NCI-H187 treated with DMSO at 0.1 percent for 48 hours (cell line): ENCODE measurements around the gene GPR78.

Source experiments
- DNase-seq: peaks from one replicate; lab custom pipeline; 2025; lab: John Stamatoyannopoulos, UW

The GPR78 gene

DNA sequence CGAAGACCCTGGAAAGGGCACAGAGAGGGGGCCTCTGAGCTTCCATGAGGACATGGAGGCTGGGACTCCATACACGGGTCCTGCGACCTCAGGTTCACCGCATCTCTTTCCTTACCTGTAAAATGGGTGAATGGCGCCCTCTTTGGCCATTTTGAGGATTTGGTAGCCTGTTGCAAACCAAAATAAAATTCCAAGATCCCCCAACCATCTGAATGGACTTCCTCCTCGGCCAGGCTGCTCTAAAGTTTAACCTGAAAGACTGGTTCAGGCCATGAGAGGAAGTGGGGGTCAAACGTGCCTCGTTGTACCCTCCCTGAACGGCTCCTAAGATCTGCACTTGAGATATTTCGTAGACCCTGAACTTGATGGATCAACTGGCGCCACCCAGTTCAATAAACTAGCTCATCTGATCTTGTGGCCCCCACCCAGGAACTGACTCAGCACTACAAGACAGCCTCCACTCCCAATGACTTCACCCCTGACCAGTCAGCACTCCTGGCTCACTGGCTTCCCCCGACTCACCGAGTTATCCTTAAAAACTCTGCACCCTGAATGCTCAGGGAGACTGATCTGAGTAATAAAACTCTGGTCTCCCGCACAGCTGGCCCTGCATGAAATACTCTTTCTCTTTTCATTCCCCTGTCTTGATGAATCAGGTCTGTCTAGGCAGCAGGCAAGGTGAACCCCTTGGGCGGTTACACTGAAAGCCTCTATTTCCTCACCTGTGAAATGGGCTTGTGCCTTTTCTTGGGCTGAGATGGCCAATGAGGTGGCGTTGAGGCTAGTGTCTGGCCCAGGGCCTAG is 32.9 kb upstream of the GPR78 start:
- DNase-seq: no peak

DNA sequence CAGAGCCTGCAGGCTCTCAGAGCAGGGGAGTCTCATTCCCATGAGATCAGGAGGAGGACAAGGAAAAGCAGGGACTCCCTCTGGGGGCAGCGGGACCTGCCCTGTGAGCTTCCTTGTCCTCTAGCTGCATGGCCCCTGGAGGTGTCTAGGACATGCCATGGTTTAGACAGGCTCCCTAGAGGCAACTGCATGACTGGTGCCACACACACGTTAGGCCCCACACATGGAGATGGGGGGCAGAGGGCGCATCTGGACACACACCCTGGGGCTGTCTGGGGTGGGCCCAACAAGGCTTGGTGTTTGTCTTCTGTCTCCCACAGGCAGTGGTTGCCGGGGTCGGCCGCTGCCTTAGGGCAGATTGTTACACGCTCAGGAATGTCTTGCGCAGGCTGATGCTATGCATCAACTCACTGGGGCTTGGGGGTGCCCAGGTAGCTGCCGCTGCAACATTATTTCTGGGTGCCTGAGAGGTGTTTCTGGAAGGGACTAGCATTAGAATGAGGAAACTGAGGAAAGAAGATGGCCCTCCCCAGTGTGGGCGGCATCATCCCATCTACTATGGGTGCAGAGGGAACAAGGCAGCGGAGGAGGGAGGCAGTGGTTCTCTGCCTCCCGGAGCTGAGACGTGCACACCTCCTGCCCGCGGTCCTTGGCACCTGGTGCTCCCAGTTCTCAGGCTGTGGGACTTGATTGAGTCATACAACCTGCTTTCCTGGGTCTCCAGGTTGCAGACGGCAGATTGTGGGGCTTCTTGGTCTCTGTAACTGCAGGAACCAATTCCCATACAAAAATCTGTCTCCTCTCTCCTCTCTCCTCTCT is 32.1 kb upstream of the GPR78 start:
- DNase-seq: no peak

- no peak for DNase-seq
These were observed 31.4 kb upstream of the GPR78 start for GRCh38 chr4:8548731-8549351.

GRCh38 chr4:8549352-8549931 is 30.8 kb upstream of the GPR78 start:
- no peak for DNase-seq

- no peak for DNase-seq
These were observed 29.5 kb upstream of the GPR78 start for GRCh38 chr4:8550691-8551090.

DNA sequence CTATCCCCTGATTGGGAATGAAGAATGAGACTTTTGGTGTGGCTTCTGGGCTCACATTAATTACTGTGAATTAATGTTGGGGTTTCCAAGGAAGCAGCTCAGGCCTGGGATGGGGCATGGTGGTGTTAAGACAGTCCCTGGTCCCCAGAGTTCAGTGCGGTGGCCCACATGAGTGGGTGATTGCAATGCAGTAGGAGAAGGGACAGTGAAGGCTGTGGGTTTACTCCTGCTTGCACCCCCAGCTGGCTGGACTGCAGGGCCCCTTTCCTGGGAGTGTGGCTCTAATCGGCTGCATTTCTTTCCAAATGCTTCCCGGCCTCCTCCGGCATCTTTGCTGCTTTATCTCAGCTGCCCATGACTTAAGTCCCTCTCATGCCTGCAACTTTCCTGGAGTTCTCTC is 28.2 kb upstream of the GPR78 start:
- DNase-seq: no peak

- DNase-seq: no peak
These were observed 27.5 kb upstream of the GPR78 start for GRCh38 chr4:8552581-8553205.

- DNase-seq: no peak
These were observed 27.0 kb upstream of the GPR78 start for GRCh38 chr4:8553216-8553615.

- no peak for DNase-seq
These were observed 26.2 kb upstream of the GPR78 start for GRCh38 chr4:8553991-8554405.

GRCh38 chr4:8554555-8555100 is 25.6 kb upstream of the GPR78 start:
- no peak for DNase-seq

- no peak for DNase-seq
These were observed 24.5 kb upstream of the GPR78 start for GRCh38 chr4:8555716-8556115.

DNA sequence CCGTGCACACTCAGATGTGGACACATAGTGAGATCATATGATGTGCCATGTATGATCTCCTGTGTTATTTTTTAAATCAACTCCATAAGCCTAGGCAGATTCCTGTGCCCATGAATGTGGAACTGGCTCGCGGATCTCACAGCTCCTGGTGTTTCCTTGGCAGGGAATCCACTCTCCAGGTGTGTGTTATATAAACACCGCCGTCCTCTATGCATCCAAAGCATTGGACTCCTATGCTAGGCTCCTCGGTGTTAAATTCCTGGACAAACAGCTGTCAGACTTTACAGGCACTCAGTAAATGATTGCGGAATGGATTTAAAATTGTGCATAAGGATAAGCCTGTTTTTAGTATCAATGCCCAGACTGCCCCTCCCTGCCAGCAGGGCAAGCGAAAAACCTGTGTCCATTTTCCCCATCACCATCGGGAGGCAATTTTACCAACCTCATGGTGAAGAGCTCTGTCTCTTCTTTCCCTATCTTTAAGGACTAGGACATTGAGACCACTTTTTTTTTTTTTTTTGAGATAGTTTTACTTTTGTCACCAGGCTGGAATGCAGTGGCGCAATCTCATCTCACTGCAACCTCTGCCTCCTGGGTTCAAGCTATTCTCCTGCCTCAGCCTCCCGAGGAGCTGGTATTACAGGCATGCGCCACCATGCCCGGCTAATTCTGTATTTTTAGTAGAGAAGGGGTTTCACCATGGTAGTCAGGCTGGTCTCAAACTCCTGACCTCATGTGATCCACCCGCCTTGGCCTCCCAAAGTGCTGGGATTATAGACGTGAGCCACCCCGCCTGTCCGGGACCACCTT is 23.6 kb upstream of the GPR78 start:
- no peak for DNase-seq

DNA sequence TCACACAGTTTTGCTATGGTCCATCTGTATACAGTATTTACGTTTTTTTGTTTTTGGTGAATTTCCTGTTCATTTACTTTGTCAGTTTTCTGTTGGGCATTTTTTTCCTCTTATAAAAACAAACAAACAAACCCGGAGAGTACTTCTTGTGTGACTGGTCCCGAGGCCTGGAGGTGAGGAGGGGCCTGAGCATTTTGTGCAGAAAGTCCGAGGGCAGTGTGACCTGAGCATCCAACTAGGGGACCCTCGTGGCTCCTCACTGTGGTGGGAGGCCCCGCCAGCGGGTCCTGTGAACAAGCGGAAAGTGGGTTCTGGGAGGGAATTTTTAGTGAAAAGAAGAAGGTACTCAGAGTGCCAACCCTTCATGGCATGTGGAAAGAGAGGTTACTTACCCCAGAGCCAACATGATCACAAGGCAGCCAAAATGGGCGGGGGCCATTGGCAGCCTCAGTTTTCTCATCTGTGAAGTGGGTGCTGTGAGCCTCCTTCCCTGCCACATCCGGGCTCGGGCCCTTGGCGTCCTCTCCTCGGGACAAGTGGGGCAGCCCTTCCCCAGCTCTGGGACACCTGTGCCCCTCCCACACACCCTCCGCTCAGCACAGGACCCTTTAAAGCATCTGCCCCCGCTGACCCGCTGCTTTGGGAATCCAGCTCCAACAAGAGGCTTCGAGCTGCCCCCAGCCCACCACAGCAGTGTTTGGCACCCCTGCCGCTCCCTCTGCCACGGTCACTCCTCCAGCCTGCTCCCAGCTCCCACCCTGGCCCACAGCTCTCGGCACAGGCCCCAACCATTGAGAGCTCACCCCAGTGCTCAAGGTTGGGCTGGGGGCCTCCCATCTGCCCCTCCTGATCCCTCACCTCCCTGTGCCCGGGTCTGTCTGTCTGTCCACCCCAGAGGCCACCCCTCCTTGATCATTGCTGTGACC is 22.8 kb upstream of the GPR78 start:
- no peak for DNase-seq

- DNase-seq: no peak
These were observed 21.9 kb upstream of the GPR78 start for GRCh38 chr4:8558080-8558960.

DNA sequence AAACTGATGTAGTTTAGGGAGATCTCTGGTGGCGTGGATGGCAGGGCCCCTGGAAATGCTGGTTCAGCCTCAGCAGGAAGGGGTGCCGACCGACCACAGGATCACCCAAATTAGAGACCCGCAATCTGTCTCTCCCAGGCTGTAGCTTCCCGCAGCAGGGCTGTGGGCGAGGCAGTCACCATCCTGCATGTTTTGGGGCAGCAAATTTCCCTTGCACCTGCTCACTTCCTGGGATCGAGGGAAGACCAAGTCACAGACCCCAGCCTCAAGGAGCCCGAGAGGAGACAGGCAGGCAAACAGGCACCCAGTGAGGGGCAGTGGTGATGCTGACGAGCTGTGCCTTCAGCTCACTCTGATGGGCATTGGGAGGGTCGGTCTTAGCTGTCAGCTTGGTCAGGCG is 21.2 kb upstream of the GPR78 start:
- DNase-seq: no peak

GRCh38 chr4:8559524-8560264 is 20.5 kb upstream of the GPR78 start:
- no peak for DNase-seq

GRCh38 chr4:8560265-8561047 is 19.7 kb upstream of the GPR78 start:
- DNase-seq: no peak
